Progenitor cell of endocrine pancreas (in vitro differentiated cells): Measurements from ENCODE around the gene JAM2. TPM values are rescaled to one million over a fixed set of nuclear protein-coding genes. Genes with fewer than 3 reads are reported as not detected.
"Not testable (repeated sequence)": the region's sequence is repeated elsewhere in the genome, so short reads cannot be mapped to it uniquely, and the experiment has no call there.

ENCODE experiments used
- DNase-seq: peaks from one replicate; pipeline ENCODE4 v3.0.0; 2021; ENCODE audit warnings: low spot score; ENCODE audit not compliant: unreplicated experiment
- H3K27ac Mint-ChIP-seq: 2 replicates; pipeline ENCODE4 v1.8.0; 2021; ENCODE audit warnings: mild to moderate bottlenecking, moderate library complexity, mixed read lengths
- H3K27me3 Mint-ChIP-seq: 2 replicates; pipeline ENCODE4 v1.8.0; 2021; ENCODE audit warnings: mixed read lengths
- H3K36me3 Mint-ChIP-seq: 2 replicates; pipeline ENCODE4 v1.8.0; 2022; ENCODE audit warnings: mixed read lengths; ENCODE audit not compliant: insufficient read depth
- H3K4me1 Mint-ChIP-seq: 2 replicates; pipeline ENCODE4 v1.8.0; 2021; ENCODE audit warnings: low read depth, mixed read lengths
- H3K4me3 Mint-ChIP-seq: 2 replicates; pipeline ENCODE4 v1.8.0; 2021; ENCODE audit warnings: low read depth, mild to moderate bottlenecking, moderate library complexity, mixed read lengths
- H3K9me3 Mint-ChIP-seq: 2 replicates; pipeline ENCODE4 v1.8.0; 2021; ENCODE audit warnings: low read depth, mixed read lengths
- CTCF ChIP-seq: fragments of 200-600 bp; sonication (generic); IDR thresholded peaks from one replicate; pipeline ENCODE4 v1.5.0; 2021; ENCODE audit warnings: antibody characterized with exemption, mild to moderate bottlenecking; ENCODE audit not compliant: unreplicated experiment
- total RNA-seq: library from RNA; stranded (reverse); gene quantifications from 2 replicates; pipeline ENCODE4 v1.2.1, GENCODE V29; 2021

JAM2 gene
- total RNA-seq, 1 donor from 2014 or later, result 2.4 TPM

- TF ChIP-seq CTCF, result no peak
Measured at GRCh38 chr21:25614441-25614840, 24.6 kb upstream of the JAM2 start.

GRCh38 chr21:25615880-25616279 is 23.2 kb upstream of the JAM2 start:
- Mint-ChIP-seq H3K4me3 (no peak overlapping the region), H3K9me3 (no peaks in the 10 kb centered on the region), H3K27ac (no peak overlapping the region), H3K4me1 (no peaks in the 10 kb centered on the region), H3K36me3 (no peaks in the 10 kb centered on the region), H3K27me3 (peaks cover 2% of the 10 kb centered on the region)
- DNase-seq, result no peak
- TF ChIP-seq CTCF, result no peak

More at GRCh38 chr21:25614441-25614840, 24.6 kb upstream of the JAM2 start:
- Mint-ChIP-seq H3K36me3 (no peaks in the 10 kb centered on the region), H3K9me3 (no peaks in the 10 kb centered on the region), H3K27me3 (peaks cover 2% of the 10 kb centered on the region), H3K27ac (no peak overlapping the region), H3K4me1 (no peaks in the 10 kb centered on the region), H3K4me3 (no peak overlapping the region)
- no peak for DNase-seq

GRCh38 chr21:25619198-25619597 is 19.9 kb upstream of the JAM2 start:
- no peaks in the 10 kb centered on the region for H3K36me3 Mint-ChIP-seq
- no peak for TF ChIP-seq CTCF
- H3K4me1 Mint-ChIP-seq, result no peaks in the 10 kb centered on the region
- no peak for DNase-seq
- H3K4me3 Mint-ChIP-seq, result no peak overlapping the region
- H3K27me3 Mint-ChIP-seq, result peaks cover 2% of the 10 kb centered on the region
- no peak overlapping the region for H3K27ac Mint-ChIP-seq
- no peaks in the 10 kb centered on the region for H3K9me3 Mint-ChIP-seq

- H3K27ac Mint-ChIP-seq, result no peak overlapping the region
- no peaks in the 10 kb centered on the region for H3K36me3 Mint-ChIP-seq
- H3K9me3 Mint-ChIP-seq, result no peaks in the 10 kb centered on the region
- H3K4me1 Mint-ChIP-seq, result no peaks in the 10 kb centered on the region
- DNase-seq, result no peak
- no peak for TF ChIP-seq CTCF
- H3K27me3 Mint-ChIP-seq, result peaks cover 4% of the 10 kb centered on the region
- H3K4me3 Mint-ChIP-seq, result no peak overlapping the region
Measured at GRCh38 chr21:25624511-25624910, 14.5 kb upstream of the JAM2 start.

GRCh38 chr21:25625036-25625435 is 14.0 kb upstream of the JAM2 start:
- H3K4me3 Mint-ChIP-seq, result no peak overlapping the region

GRCh38 chr21:25625776-25626555 is 13.1 kb upstream of the JAM2 start:
- not testable (repeated sequence) for H3K9me3 Mint-ChIP-seq, H3K36me3 Mint-ChIP-seq, H3K27me3 Mint-ChIP-seq, H3K27ac Mint-ChIP-seq, H3K4me1 Mint-ChIP-seq, DNase-seq, H3K4me3 Mint-ChIP-seq

More at GRCh38 chr21:25625036-25625435, 14.0 kb upstream of the JAM2 start:
- peaks cover 4% of the 10 kb centered on the region for H3K27me3 Mint-ChIP-seq
- TF ChIP-seq CTCF, result no peak
- no peak overlapping the region for H3K27ac Mint-ChIP-seq
- H3K9me3 Mint-ChIP-seq, result no peaks in the 10 kb centered on the region
- no peak for DNase-seq
- no peaks in the 10 kb centered on the region for H3K4me1 Mint-ChIP-seq
- no peaks in the 10 kb centered on the region for H3K36me3 Mint-ChIP-seq
